Ovary (tissue), 9 donors: Measurements from ENCODE around the gene PFKFB1. TPM values are rescaled to one million over a fixed set of nuclear protein-coding genes. Genes with fewer than 3 reads are reported as not detected.

Experiments
- DNase-seq, 5 donors: peaks; one replicate each; pipeline ENCODE4 v3.0.0-alpha.2; 2019 to 2020
- H3K27ac ChIP-seq, 2 donors: fragments of 200-600 bp; one replicate each; pipeline versions ENCODE4 v1.5.1 to v1.8.0; 2019 to 2022
- H3K27me3 ChIP-seq: fragments of 200-600 bp; one replicate; pipeline ENCODE4 v1.8.0; 2022
- H3K36me3 ChIP-seq: fragments of 200-600 bp; sonication (generic); one replicate; pipeline ENCODE4 v1.5.1; 2019
- H3K4me1 ChIP-seq: one replicate; pipeline ENCODE4 v1.8.1; 2013; ENCODE audit warnings: mild to moderate bottlenecking, moderate library complexity; ENCODE audit not compliant: insufficient read depth
- H3K4me3 ChIP-seq: fragments of 200-600 bp; sonication (generic); one replicate; pipeline ENCODE4 v1.5.1; 2017
- H3K9me3 ChIP-seq, 2 donors: fragments of 200-600 bp in 1 of 2; sonication (generic) in 1 of 2; one replicate each; pipeline versions ENCODE4 v1.5.1 to v1.8.1; 2013 to 2019; ENCODE audit warnings: mild to moderate bottlenecking in 1 of 2, moderate library complexity in 1 of 2
- EP300 ChIP-seq: sonication (generic); formaldehyde crosslinking; IDR thresholded peaks from one replicate; pipeline ENCODE4 v1.6.1; 2017; ENCODE audit warnings: antibody characterized with exemption
- POLR2A ChIP-seq: fragments of 450-650 bp; IDR thresholded peaks from one replicate; pipeline ENCODE4 v1.6.1; 2017; ENCODE audit warnings: antibody characterized with exemption, mild to moderate bottlenecking, moderate library complexity
- WGBS, 3 donors: extraction: QIAGEN DNeasy Blood & Tissue Kit in 1 of 3; methylation state at CpG; one replicate each; pipeline versions ENCODE4 v1.1.5 to v1.1.7; 2013 to 2017; 5-methylcytosine and 5-hydroxymethylcytosine counted together
- intact Hi-C, 4 donors: fragments of 100-400 bp; cut with DNase I; formaldehyde crosslinking; loops; one replicate each; pipeline versions ENCODE4 v1.11.0 to v1.15.1; 2022 to 2023
- polyA plus RNA-seq, 2 donors: library from polyadenylated mRNA; stranded (reverse); fragments of 200-250 nt in 1 of 2; fragments of 350-450 nt in 1 of 2; fragmentation: Illumina TruSeq in 1 of 2; extraction: RNeasy Lipid Tissue Mini Kit (QIAGEN cat#74804) in 1 of 2; gene quantifications; one replicate each; pipeline ENCODE4 v1.2.3, GENCODE V29; 2013 to 2014
- total RNA-seq, 7 donors: library from RNA; depleted of rRNA in 2 of 7; stranded (reverse); fragments of >200 nt in 2 of 7; fragmentation: NEBNext Ultra II Directional in 3 of 7; extraction: Animal tissue kit (Norgen Biotek cat#: 25700) in 3 of 7; gene quantifications; one replicate each; pipeline versions ENCODE4 v1.1.0 to v1.2.4, GENCODE V29; 2016 to 2023
- TF ChIP-seq, protein P1 (sequence below), 3 donors: fragments of 450-650 bp in 2 of 3; fragments of 200-600 bp in 1 of 3; IDR thresholded peaks; one replicate each; pipeline versions ENCODE4 v1.5.1 to v1.8.0; 2016 to 2022; ENCODE audit warnings: antibody characterized with exemption in 3 of 3, mild to moderate bottlenecking in 1 of 3
- donor health status: DM: no; HTN: no; CAD: no; lungs with moderate emphysema.
- donor health status: DM: no; HTN: no; CAD: no.
- donor health status: Bipolar disorder and iron deficiency.
- donor health status: DM: yes; HTN: yes; CAD: no.
- donor health status: DM: no; HTN: no; CAD: no.
- donor health status: DM: yes; HTN: yes; CAD: no.

The PFKFB1 gene
- total and polyA plus RNA-seq, 9 donors: 0.07 to 0.25 (median 0.23) TPM; not detected in 6

DNA sequence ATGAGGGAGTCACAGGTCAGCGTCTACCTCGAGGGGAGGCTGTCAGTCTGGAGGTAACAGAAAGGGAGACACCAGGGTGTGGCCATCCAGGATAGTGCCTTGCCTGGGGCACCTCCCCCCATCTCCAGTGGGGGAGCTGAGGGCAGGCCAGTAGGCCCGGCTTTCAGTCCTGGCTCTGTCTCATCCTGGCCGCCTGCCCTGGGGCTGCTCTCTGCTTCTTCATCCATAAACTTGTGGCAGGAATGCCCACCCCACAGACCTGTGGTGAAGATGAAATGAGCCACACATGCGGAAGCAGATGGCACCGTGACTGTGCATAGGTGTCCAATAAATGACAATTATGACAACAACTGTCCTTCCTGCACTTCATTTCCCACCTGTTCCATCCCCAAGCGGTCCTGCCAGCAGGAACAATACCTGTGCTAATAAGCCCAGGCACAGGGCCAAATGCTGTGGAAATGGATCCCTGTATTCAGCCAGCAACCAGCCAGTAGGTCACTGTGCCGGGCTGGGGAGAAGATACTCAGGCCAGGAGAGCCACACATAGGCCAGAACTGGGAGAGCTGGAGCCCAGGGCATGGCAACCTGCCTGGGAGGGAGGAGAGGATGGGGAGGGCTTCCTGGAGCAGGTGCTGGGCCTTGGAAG is 43.1 kb downstream of the PFKFB1 start:
- 68 to 70% (median 69%) methylated on average over 8 of the region's 8 CpGs for WGBS, 3 donors

DNA sequence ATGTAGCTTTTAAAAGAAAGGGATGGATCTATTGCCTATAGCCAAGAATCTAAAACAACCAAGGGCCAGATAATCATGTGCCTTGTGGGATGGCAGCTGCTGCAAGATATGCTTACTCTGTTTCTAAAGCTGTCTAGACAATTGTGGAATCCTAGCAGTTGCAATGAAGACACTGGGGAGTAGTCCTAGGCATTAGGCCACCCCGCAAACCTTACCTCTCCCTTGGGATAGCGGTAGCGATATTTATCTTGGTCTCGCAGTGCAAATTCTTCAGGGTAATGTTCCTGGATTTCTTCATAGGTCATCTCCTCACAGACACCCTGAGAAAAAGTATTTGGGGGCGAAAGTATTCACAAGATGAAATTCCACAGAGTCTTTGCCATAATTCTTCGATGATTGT is 48.8 kb downstream of the PFKFB1 start:
- no peak for DNase-seq
- Histone ChIP-seq H3K27ac (no peak overlapping the region), H3K36me3 (no peaks in the 10 kb centered on the region), H3K9me3 (no peaks in the 10 kb centered on the region), H3K4me1 (no peaks in the 10 kb centered on the region), H3K27me3 (no peaks in the 10 kb centered on the region), H3K4me3 (no peak overlapping the region)
- WGBS, 3 donors: 70 to 72% (median 72%) methylated on average over 6 of the region's 6 CpGs
- TF ChIP-seq, protein P1, sequence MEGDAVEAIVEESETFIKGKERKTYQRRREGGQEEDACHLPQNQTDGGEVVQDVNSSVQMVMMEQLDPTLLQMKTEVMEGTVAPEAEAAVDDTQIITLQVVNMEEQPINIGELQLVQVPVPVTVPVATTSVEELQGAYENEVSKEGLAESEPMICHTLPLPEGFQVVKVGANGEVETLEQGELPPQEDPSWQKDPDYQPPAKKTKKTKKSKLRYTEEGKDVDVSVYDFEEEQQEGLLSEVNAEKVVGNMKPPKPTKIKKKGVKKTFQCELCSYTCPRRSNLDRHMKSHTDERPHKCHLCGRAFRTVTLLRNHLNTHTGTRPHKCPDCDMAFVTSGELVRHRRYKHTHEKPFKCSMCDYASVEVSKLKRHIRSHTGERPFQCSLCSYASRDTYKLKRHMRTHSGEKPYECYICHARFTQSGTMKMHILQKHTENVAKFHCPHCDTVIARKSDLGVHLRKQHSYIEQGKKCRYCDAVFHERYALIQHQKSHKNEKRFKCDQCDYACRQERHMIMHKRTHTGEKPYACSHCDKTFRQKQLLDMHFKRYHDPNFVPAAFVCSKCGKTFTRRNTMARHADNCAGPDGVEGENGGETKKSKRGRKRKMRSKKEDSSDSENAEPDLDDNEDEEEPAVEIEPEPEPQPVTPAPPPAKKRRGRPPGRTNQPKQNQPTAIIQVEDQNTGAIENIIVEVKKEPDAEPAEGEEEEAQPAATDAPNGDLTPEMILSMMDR (IDR thresholded peaks at IDR 0.05): no peak
- TF ChIP-seq POLR2A (no peak), EP300 (no peak)
- intact Hi-C loops: no loop called here

More for the DNA sequence above, 43.1 kb downstream of the PFKFB1 start:
- Histone ChIP-seq H3K4me3 (no peak overlapping the region), H3K27me3 (no peaks in the 10 kb centered on the region), H3K36me3 (no peaks in the 10 kb centered on the region), H3K27ac (no peak overlapping the region), H3K9me3 (no peaks in the 10 kb centered on the region), H3K4me1 (no peaks in the 10 kb centered on the region)
- TF ChIP-seq, protein P1 (IDR thresholded peaks at IDR 0.05): no peak
- TF ChIP-seq EP300 (no peak), POLR2A (no peak)
- DNase-seq: no peak
- intact Hi-C loops: no loop called here

- intact Hi-C loops: no loop called here
- H3K27me3 ChIP-seq: no peaks in the 10 kb centered on the region
These were observed 49.2 kb downstream of the PFKFB1 start for GRCh38 chrX:54944816-54945215.

DNA sequence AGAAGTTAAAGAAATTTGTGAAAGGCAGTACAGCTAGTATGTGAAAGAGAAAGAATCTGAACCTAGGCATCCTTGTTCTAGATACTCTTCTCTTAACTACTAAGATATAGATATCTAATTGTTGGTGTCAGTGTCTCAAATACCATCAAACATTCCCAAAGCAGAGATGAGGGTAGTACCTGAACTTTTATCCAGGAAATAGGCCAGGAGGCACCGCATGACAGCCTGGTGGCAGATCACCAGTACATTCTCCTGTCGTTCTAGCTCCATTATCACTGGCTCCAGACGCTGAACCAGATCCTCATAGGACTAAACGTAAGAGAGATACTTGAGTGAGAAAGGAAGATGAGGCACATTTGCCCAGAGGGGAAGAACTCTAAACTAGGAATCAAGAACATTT is 56.6 kb downstream of the PFKFB1 start:
- DNase-seq: no peak
- no peaks in the 10 kb centered on the region for H3K27me3 ChIP-seq
- no peaks in the 10 kb centered on the region for H3K4me1 ChIP-seq
- no peaks in the 10 kb centered on the region for H3K36me3 ChIP-seq
- 67 to 79% (median 69%) methylated on average over 4 of the region's 4 CpGs for WGBS, 3 donors
- intact Hi-C loops: no loop called here
- no peak for TF ChIP-seq POLR2A
- TF ChIP-seq, protein P1 (IDR thresholded peaks at IDR 0.05): no peak
- TF ChIP-seq EP300: no peak
- H3K4me3 ChIP-seq: no peak overlapping the region
- H3K27ac ChIP-seq: no peak overlapping the region
- no peaks in the 10 kb centered on the region for H3K9me3 ChIP-seq

More at GRCh38 chrX:54944816-54945215, 49.2 kb downstream of the PFKFB1 start:
- no peaks in the 10 kb centered on the region for H3K4me1 ChIP-seq
- DNase-seq: no peak
- TF ChIP-seq, protein P1 (IDR thresholded peaks at IDR 0.05): no peak
- TF ChIP-seq EP300: no peak
- no peak for TF ChIP-seq POLR2A
- H3K27ac ChIP-seq: no peak overlapping the region
- H3K36me3 ChIP-seq: no peaks in the 10 kb centered on the region
- no peaks in the 10 kb centered on the region for H3K9me3 ChIP-seq
- no peak overlapping the region for H3K4me3 ChIP-seq
